Iris pigment epithelial cell (primary cell): ENCODE results near the gene ACADM.
A peak's percentile ranks its signal among the peaks of the same experiment; 100 is the strongest.
"Not testable (repeated sequence)": the region's sequence is repeated elsewhere in the genome, so short reads cannot be mapped to it uniquely, and the experiment has no call there.

Source experiments
- DNase-seq: peaks from one replicate; pipeline ENCODE4 v3.0.0-alpha.2; 2011; ENCODE audit warnings: low read depth

ACADM gene

GRCh38 chr1:75742047-75742625 lies 17.6 kb downstream of the ACADM start:
- DNase-seq = no peak

- DNase-seq = no peak
Observed at GRCh38 chr1:75745276-75745675, 20.8 kb downstream of the ACADM start.

GRCh38 chr1:75757210-75757609 lies 32.7 kb downstream of the ACADM start:
- not testable (repeated sequence) for DNase-seq

- not testable (repeated sequence) for DNase-seq
Observed at GRCh38 chr1:75758543-75758942, 34.0 kb downstream of the ACADM start.

GRCh38 chr1:75764057-75764655 lies 39.6 kb downstream of the ACADM start:
- DNase-seq = no peak

GRCh38 chr1:75765697-75766355 lies 41.3 kb downstream of the ACADM start:
- DNase-seq = peak; percentile 89

- DNase-seq = peak; percentile 39
Observed at GRCh38 chr1:75768016-75768415, 43.5 kb downstream of the ACADM start.

GRCh38 chr1:75770761-75771160 lies 46.3 kb downstream of the ACADM start:
- DNase-seq = no peak

- no peak for DNase-seq
Observed at GRCh38 chr1:75771978-75772377, 47.5 kb downstream of the ACADM start.

- DNase-seq = not testable (repeated sequence)
Observed at GRCh38 chr1:75777812-75778211, 53.3 kb downstream of the ACADM start.

- not testable (repeated sequence) for DNase-seq
Observed at GRCh38 chr1:75778694-75779093, 54.2 kb downstream of the ACADM start.

- not testable (repeated sequence) for DNase-seq
Observed at GRCh38 chr1:75780183-75780582, 55.7 kb downstream of the ACADM start.

GRCh38 chr1:75783920-75784319 lies 59.4 kb downstream of the ACADM start:
- not testable (repeated sequence) for DNase-seq

- DNase-seq = no peak
Observed at GRCh38 chr1:75785320-75785982, 60.9 kb downstream of the ACADM start.

GRCh38 chr1:75785983-75786853 lies 61.7 kb downstream of the ACADM start, which contains the start of gene RABGGTB:
TSS of gene RABGGTB (plus strand) at chr1:75786256. CDS start at chr1:75786272, 16 bp downstream.
- DNase-seq = peak; percentile 96

- DNase-seq = no peak
Observed at GRCh38 chr1:75786901-75787493, 62.5 kb downstream of the ACADM start.

GRCh38 chr1:75787524-75787923 lies 63.0 kb downstream of the ACADM start:
- DNase-seq = no peak

- DNase-seq = no peak
Observed at GRCh38 chr1:75789988-75790387, 65.5 kb downstream of the ACADM start.

GRCh38 chr1:75791022-75791421 lies 66.5 kb downstream of the ACADM start:
- DNase-seq = peak; percentile 62

- no peak for DNase-seq
Observed at GRCh38 chr1:75792091-75792490, 67.6 kb downstream of the ACADM start.

GRCh38 chr1:75794382-75794781 lies 69.9 kb downstream of the ACADM start:
- no peak for DNase-seq
